OCI-LY3 (cell line): Measurements from ENCODE around the gene PSME1.

Source experiments
- CTCF ChIP-seq: fragments of 200-600, 300-600 bp; sonication (generic); IDR thresholded peaks from 2 replicates; pipeline ENCODE4 v1.5.1; 2014; ENCODE audit warnings: antibody characterized with exemption, low read length, low read depth
- EZH2phosphoT487 ChIP-seq: fragments of 200-600 bp; shearing (Covaris generic); IDR thresholded peaks from 2 replicates; pipeline ENCODE4 v1.6.1; 2018; ENCODE audit warnings: antibody characterized with exemption, mixed run types, low read depth

GRCh38 chr14:24138396-24139271 is 2.6 kb downstream of the PSME1 start:
- TF ChIP-seq CTCF (no peak), EZH2phosphoT487 (no peak)
